Neural progenitor cell (in vitro differentiated cells): ENCODE measurements around the gene ABI3BP. TPM values are rescaled to one million over a fixed set of nuclear protein-coding genes. Genes with fewer than 3 reads are reported as not detected.

Experiments
- DNase-seq: peaks from one replicate; pipeline ENCODE4 v3.0.0-alpha.2; 2016; ENCODE audit warnings: low spot score
- H2AFZ ChIP-seq: fragments of 200-600 bp; sonication (generic); replicated peaks from 2 replicates; pipeline ENCODE4 v1.6.1; 2016; ENCODE audit warnings: antibody characterized with exemption
- H3F3A ChIP-seq: fragments of 200-600 bp; sonication (generic); 2 replicates; pipeline ENCODE4 v1.6.1; 2016; ENCODE audit warnings: antibody characterized with exemption, low read depth
- H3K27ac ChIP-seq: fragments of 200-600 bp; sonication (generic); 2 replicates; pipeline ENCODE4 v1.5.1; 2016; ENCODE audit warnings: mild to moderate bottlenecking
- H3K27me3 ChIP-seq: fragments of 200-600 bp; sonication (generic); 2 replicates; pipeline ENCODE4 v1.6.1; 2016; ENCODE audit warnings: mild to moderate bottlenecking, moderate library complexity
- H3K36me3 ChIP-seq: fragments of 200-600 bp; sonication (generic); 2 replicates; pipeline ENCODE4 v1.5.1; 2016
- H3K4me1 ChIP-seq: fragments of 200-600 bp; sonication (generic); 2 replicates; pipeline ENCODE4 v1.6.1; 2016; ENCODE audit warnings: mixed run types
- H3K4me2 ChIP-seq: fragments of 200-600 bp; sonication (generic); 2 replicates; pipeline ENCODE4 v1.6.1; 2016
- H3K4me3 ChIP-seq: fragments of 200-600 bp; sonication (generic); 2 replicates; pipeline ENCODE4 v1.5.1; 2016
- H3K79me2 ChIP-seq: fragments of 200-600 bp; sonication (generic); 2 replicates; pipeline ENCODE4 v1.6.1; 2016; ENCODE audit warnings: low read depth
- H3K9ac ChIP-seq: fragments of 200-600 bp; sonication (generic); 2 replicates; pipeline ENCODE4 v1.6.1; 2016
- H3K9me3 ChIP-seq: fragments of 200-600 bp; sonication (generic); 2 replicates; pipeline ENCODE4 v1.5.1; 2016; ENCODE audit warnings: low read depth
- H4K20me1 ChIP-seq: fragments of 200-600 bp; sonication (generic); 2 replicates; pipeline ENCODE4 v1.6.1; 2016; ENCODE audit warnings: low read depth
- H3K27ac Mint-ChIP-seq: 3 replicates; pipeline ENCODE4 v1.8.0; 2021; ENCODE audit warnings: mixed read lengths
- H3K27me3 Mint-ChIP-seq: 2 replicates; pipeline ENCODE4 v1.8.0; 2022; ENCODE audit warnings: low read depth, mild to moderate bottlenecking, inconsistent platforms, moderate library complexity, mixed read lengths; ENCODE audit not compliant: insufficient read depth
- H3K36me3 Mint-ChIP-seq: 3 replicates; pipeline ENCODE4 v1.8.0; 2021; ENCODE audit warnings: mixed read lengths
- H3K4me1 Mint-ChIP-seq: 3 replicates; pipeline ENCODE4 v1.8.0; 2021; ENCODE audit warnings: mixed read lengths
- H3K4me3 Mint-ChIP-seq: 3 replicates; pipeline ENCODE4 v1.8.0; 2021; ENCODE audit warnings: mild to moderate bottlenecking, moderate library complexity, mixed read lengths
- H3K9me3 Mint-ChIP-seq: 3 replicates; pipeline ENCODE4 v1.8.0; 2020; ENCODE audit warnings: mixed read lengths
- CTCF ChIP-seq: fragments of 200-600 bp; sonication (generic); IDR thresholded peaks from 2 replicates; pipeline ENCODE4 v1.5.1; 2017; ENCODE audit warnings: antibody characterized with exemption, mild to moderate bottlenecking
- EZH2 ChIP-seq: fragments of 200-600 bp; sonication (generic); IDR thresholded peaks from 2 replicates; pipeline ENCODE4 v1.6.1; 2017; ENCODE audit warnings: antibody characterized with exemption, mild to moderate bottlenecking, moderate library complexity
- EZH2phosphoT487 ChIP-seq: fragments of 200-600 bp; sonication (generic); IDR thresholded peaks from 2 replicates; pipeline ENCODE4 v1.6.1; 2017; ENCODE audit warnings: antibody characterized with exemption
- total RNA-seq: library from RNA; depleted of rRNA; stranded (reverse); fragments of >200 nt; gene quantifications from 2 replicates; pipeline ENCODE4 v1.2.3, GENCODE V29; 2015; ENCODE audit warnings: low replicate concordance

ABI3BP gene
- total RNA-seq, 1 donor from 2014 or later, result not detected

DNA sequence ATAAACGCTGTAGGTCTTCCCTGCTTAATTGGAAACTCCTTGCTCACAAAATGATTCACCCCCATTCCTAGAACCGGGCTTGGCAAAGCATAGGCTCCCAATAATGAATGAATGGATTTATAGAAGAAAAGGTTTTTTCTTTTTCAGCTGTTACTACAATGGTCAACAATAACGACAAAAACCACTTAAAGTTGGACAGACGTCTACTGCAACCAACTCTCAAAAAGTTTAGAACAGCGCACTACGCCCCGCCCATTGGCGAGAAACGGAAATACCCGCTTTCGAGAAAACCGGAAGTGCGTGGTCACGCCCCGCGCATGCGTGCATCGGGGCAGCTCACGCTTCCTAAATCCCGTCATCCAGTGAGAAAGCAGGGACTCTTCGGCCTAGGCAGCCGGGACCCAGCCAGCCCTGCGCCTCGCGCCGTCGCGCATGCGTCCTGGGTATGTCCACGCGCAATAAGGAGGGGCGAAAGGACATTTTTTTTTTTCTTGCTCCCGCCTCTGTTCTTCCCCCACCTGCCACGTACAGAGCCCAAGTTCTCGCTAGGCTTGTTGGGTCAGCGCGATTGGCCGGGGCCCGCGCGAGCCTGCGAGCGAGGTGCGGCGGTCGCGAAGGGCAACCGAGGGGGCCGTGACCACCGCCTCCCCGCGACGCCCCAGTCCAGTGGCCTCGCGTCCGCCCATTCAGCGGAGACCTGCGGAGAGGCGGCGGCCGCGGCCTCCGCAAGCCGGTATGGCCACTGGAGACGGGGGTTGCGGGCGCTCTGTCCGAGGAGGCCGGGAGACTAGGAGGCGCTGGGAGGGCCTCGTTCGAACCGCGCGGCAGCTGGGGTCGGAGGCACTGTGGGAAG lies 284.0 kb downstream of the ABI3BP start, which contains the start of gene TFG:
TFG (plus strand) TSS at position 506 of the 853 bp plus-strand sequence. CDS start 4,192 bp downstream, outside the sequence.
- H3K9me3 ChIP-seq, result no peaks in the 10 kb centered on the region
- H3K27me3 Mint-ChIP-seq, result no peaks in the 10 kb centered on the region
- no peak for TF ChIP-seq CTCF
- no peaks in the 10 kb centered on the region for H3K36me3 ChIP-seq
- H3K4me1 ChIP-seq, result peaks cover 12% of the 10 kb centered on the region
- H3K9ac ChIP-seq, result peak within 1 kb of the TSS; percentile 87
- H3K27ac ChIP-seq, result peak within 1 kb of the TSS; percentile 96
- peaks cover 35% of the 10 kb centered on the region for H3K27me3 ChIP-seq
- peak within 1 kb of the TSS; percentile 93 for H3K4me3 ChIP-seq
- H3K4me2 ChIP-seq, result peak within 1 kb of the TSS; percentile 98
- H3K36me3 Mint-ChIP-seq, result peaks cover 21% of the 10 kb centered on the region
- peaks cover 43% of the 10 kb centered on the region for H3K79me2 ChIP-seq
- peaks cover 7% of the 10 kb centered on the region for H3K9me3 Mint-ChIP-seq
- peaks cover 20% of the 10 kb centered on the region for H4K20me1 ChIP-seq
- peak within 1 kb of the TSS; percentile 70 for H2AFZ ChIP-seq
- H3K4me1 Mint-ChIP-seq, result peaks cover 13% of the 10 kb centered on the region
- peak within 1 kb of the TSS; percentile 88 for H3K4me3 Mint-ChIP-seq
- peaks cover 18% of the 10 kb centered on the region for H3F3A ChIP-seq
- H3K27ac Mint-ChIP-seq, result peak within 1 kb of the TSS; percentile 81
- peak; percentile 96 for DNase-seq

DNA sequence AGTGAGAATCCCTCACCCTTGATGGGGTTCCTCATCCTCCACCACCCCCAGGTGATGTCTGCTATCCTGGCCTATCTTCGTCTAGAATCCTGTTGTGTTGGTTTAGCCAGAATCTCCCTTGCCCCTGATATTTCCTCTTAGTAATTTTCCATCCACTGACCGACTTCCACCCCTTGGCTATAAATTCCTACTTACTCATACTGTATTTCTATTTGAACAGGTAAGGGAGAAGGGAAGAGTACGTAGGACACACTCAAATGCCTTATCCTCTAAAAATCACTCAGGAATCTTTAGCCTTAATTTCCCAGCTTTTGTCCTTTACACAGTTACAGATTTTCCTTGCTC lies 284.6 kb downstream of the ABI3BP start:
- no peak overlapping the region for H3K27ac ChIP-seq
- TF ChIP-seq EZH2, result no peak
- TF ChIP-seq EZH2phosphoT487, result no peak
- TF ChIP-seq CTCF, result no peak
- H3K27me3 ChIP-seq, result peaks cover 35% of the 10 kb centered on the region
- Mint-ChIP-seq H3K4me3 (peak overlapping the region; percentile 87), H3K36me3 (peaks cover 18% of the 10 kb centered on the region), H3K27ac (peak overlapping the region; percentile 76), H3K9me3 (peaks cover 7% of the 10 kb centered on the region), H3K27me3 (no peaks in the 10 kb centered on the region), H3K4me1 (peaks cover 13% of the 10 kb centered on the region)
- peaks cover 37% of the 10 kb centered on the region for H3K79me2 ChIP-seq
- no peak for DNase-seq
- H3K4me2 ChIP-seq, result peak overlapping the region; percentile 98
- H3K9me3 ChIP-seq, result no peaks in the 10 kb centered on the region
- no peak overlapping the region for H3K9ac ChIP-seq
- H2AFZ ChIP-seq, result peak overlapping the region; percentile 70
- H4K20me1 ChIP-seq, result peaks cover 20% of the 10 kb centered on the region
- H3F3A ChIP-seq, result peaks cover 18% of the 10 kb centered on the region
- H3K4me3 ChIP-seq, result peak overlapping the region; percentile 93
- H3K4me1 ChIP-seq, result peaks cover 12% of the 10 kb centered on the region
- H3K36me3 ChIP-seq, result no peaks in the 10 kb centered on the region

- Mint-ChIP-seq H3K4me1 (peaks cover 9% of the 10 kb centered on the region), H3K9me3 (peaks cover 7% of the 10 kb centered on the region), H3K36me3 (peaks cover 4% of the 10 kb centered on the region), H3K27me3 (no peaks in the 10 kb centered on the region), H3K27ac (no peak overlapping the region), H3K4me3 (no peak overlapping the region)
- Histone ChIP-seq H2AFZ (no peak overlapping the region), H3F3A (peaks cover 18% of the 10 kb centered on the region), H3K27ac (no peak overlapping the region), H3K4me2 (no peak overlapping the region), H3K9ac (no peak overlapping the region), H3K9me3 (no peaks in the 10 kb centered on the region), H3K27me3 (peaks cover 35% of the 10 kb centered on the region), H3K36me3 (no peaks in the 10 kb centered on the region), H3K4me3 (no peak overlapping the region), H3K4me1 (peaks cover 7% of the 10 kb centered on the region), H3K79me2 (peaks cover 15% of the 10 kb centered on the region), H4K20me1 (peaks cover 9% of the 10 kb centered on the region)
- DNase-seq, result no peak
- TF ChIP-seq EZH2, result no peak
- TF ChIP-seq EZH2phosphoT487, result no peak
- no peak for TF ChIP-seq CTCF
Observed at GRCh38 chr3:100706365-100706764, 286.9 kb downstream of the ABI3BP start.
